K562 (cell line): ENCODE measurements around the gene SCAPER.

Experiments
- ATF7 ChIP-seq: fragments of 450-650 bp; IDR thresholded peaks from 2 replicates; pipeline ENCODE4 v1.7.1; 2014; ENCODE audit warnings: mild to moderate bottlenecking, moderate library complexity
- CBX3 ChIP-seq, 2 experiments: IDR thresholded peaks; 1 replicate in 1 of 2; 2 replicates in 1 of 2; pipeline ENCODE4 v1.6.1; 2012; ENCODE audit warnings: inconsistent platforms in 2 of 2, low read length in 2 of 2, borderline replicate concordance in 1 of 2, control low read depth in 1 of 2
- CTCF ChIP-seq, 3 experiments: IDR thresholded peaks in 2 of 3; conservative IDR thresholded peaks in 1 of 3; 2 replicates each; pipeline ENCODE4 v1.5.1; 2011 to 2012; ENCODE audit warnings: low read length in 3 of 3, mild to moderate bottlenecking in 3 of 3, control low read depth in 2 of 3, improper control_type of control experiment in 1 of 3, inconsistent platforms in 1 of 3, low read depth in 1 of 3, mixed read lengths in 1 of 3, moderate library complexity in 1 of 3; ENCODE audit not compliant: insufficient read depth in 2 of 3
- ELF4 ChIP-seq: fragments of 450-650 bp; formaldehyde crosslinking; IDR thresholded peaks from 2 replicates; pipeline ENCODE4 v1.4.0; 2022; ENCODE audit warnings: missing genetic modification characterization
- FOXA1 ChIP-seq: fragments of 450-650 bp; IDR thresholded peaks from 2 replicates; pipeline ENCODE4 v1.6.1; 2016; ENCODE audit warnings: mild to moderate bottlenecking, borderline replicate concordance
- GATAD2A ChIP-seq: fragments of 450-650 bp; IDR thresholded peaks from 2 replicates; pipeline ENCODE4 v1.6.1; 2017
- KDM1A ChIP-seq, 2 experiments: fragments of 450-650 bp; IDR thresholded peaks; 2 replicates each; pipeline ENCODE4 v1.6.1; 2016; ENCODE audit warnings: mild to moderate bottlenecking in 2 of 2
- KDM4B ChIP-seq, 2 experiments: fragments of 450-650 bp in 1 of 2; sonication (generic) in 1 of 2; IDR thresholded peaks; 2 replicates each; pipeline ENCODE4 v1.6.1; 2016 to 2017; ENCODE audit warnings: borderline replicate concordance in 2 of 2, antibody characterized with exemption in 1 of 2, low read depth in 1 of 2, mild to moderate bottlenecking in 1 of 2
- MAX ChIP-seq: sonication (generic); formaldehyde crosslinking; IDR thresholded peaks from 2 replicates; pipeline ENCODE4 v1.9.0; 2022; ENCODE audit warnings: mild to moderate bottlenecking, missing genetic modification reagents
- SOX6 ChIP-seq: fragments of 450-650 bp; IDR thresholded peaks from 2 replicates; pipeline ENCODE4 v1.6.1; 2014; ENCODE audit warnings: mild to moderate bottlenecking
- ZNF609 ChIP-seq: sonication (generic); formaldehyde crosslinking; IDR thresholded peaks from 2 replicates; pipeline ENCODE4 v1.8.1; 2023; ENCODE audit warnings: missing genetic modification reagents, mild to moderate bottlenecking, borderline replicate concordance

DNA sequence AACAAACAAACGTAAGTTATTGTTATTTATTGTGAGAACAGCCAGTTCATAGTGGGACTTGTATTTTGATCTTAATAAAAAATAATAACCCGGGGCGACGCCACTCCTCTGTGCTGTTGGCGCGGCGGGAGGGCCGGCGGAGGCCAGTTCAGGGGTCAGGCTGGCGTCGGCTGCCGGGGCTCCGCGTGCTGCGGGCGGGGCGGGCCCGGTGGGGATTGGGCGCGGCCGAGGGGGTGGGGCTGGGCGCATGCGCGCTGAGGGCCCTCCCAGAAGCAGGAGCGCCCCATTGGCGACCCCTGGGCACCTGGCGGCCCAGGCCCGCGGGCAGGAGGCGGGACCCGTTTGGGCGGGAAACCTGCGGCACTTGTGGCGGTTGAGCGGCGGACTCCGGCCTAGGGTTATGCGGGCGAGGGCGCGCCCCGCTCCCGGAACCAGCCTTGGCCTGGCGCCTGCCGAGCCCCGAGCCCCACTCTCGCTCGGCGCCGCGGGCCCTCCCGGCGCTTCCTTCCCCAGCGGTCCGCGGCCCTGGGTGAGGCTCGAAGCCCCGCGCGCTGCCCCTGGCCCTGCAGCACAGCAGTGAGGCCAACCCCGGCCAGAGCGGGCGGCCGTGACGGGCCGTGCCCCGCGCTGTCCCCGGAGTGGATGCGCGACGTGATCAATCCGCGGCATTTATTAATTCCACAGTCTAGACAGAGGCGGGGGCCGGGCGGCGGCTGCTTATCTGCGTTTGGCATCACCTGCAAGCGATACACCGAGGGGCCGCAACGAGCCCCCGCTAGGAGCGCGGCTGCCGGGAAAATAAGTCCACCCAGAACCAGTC, 562.5 kb downstream of the SCAPER start:
- no peak for TF ChIP-seq ATF7
- no peak for TF ChIP-seq GATAD2A
- TF ChIP-seq KDM4B (IDR thresholded peaks at IDR 0.05; ENCODE audit: borderline replicate concordance in 2 of 2, low read depth in 1 of 2) = no peak
- TF ChIP-seq FOXA1 = no peak
- TF ChIP-seq CTCF (IDR thresholded peaks at IDR 0.05 in 2 of 3, conservative IDR thresholded peaks at IDR 0.05 in 1 of 3; ENCODE audit: insufficient read depth in 2 of 3, low read depth in 1 of 3, low read length in 3 of 3) = no peak
- TF ChIP-seq ELF4 (CRISPR knock-in tag) = no peak
- no peak for TF ChIP-seq CBX3 (IDR thresholded peaks at IDR 0.05; ENCODE audit: borderline replicate concordance in 1 of 2, low read length in 2 of 2)
- TF ChIP-seq ZNF609 = no peak
- TF ChIP-seq KDM1A (IDR thresholded peaks at IDR 0.05) = no peak
- no peak for TF ChIP-seq MAX
- no peak for TF ChIP-seq SOX6
